GM19467 (cell line): ENCODE results near the gene ADAT2.

Source experiments
- ATAC-seq: cut with Tn5 transposase; IDR thresholded peaks from one replicate; pipeline ENCODE4 v1.9.1; 2021; ENCODE audit warnings: mild to moderate bottlenecking, moderate library complexity; ENCODE audit not compliant: unreplicated experiment

The ADAT2 gene

GRCh38 chr6:143441680-143442545 is 8.6 kb downstream of the ADAT2 start:
- no peak for ATAC-seq

GRCh38 chr6:143441010-143441409 is 9.5 kb downstream of the ADAT2 start:
- ATAC-seq, result no peak

GRCh38 chr6:143432588-143432987 is 17.9 kb downstream of the ADAT2 start:
- no peak for ATAC-seq

GRCh38 chr6:143431226-143431625 is 19.3 kb downstream of the ADAT2 start:
- ATAC-seq, result no peak

- no peak for ATAC-seq
Measured at GRCh38 chr6:143429970-143430369, 20.5 kb downstream of the ADAT2 start.

GRCh38 chr6:143427109-143427817 is 23.2 kb downstream of the ADAT2 start:
- peak; percentile 99 for ATAC-seq

- no peak for ATAC-seq
Measured at GRCh38 chr6:143426026-143426425, 24.5 kb downstream of the ADAT2 start.

GRCh38 chr6:143419526-143419925 is 31.0 kb downstream of the ADAT2 start:
- ATAC-seq, result no peak

- no peak for ATAC-seq
Measured at GRCh38 chr6:143414769-143415168, 35.7 kb downstream of the ADAT2 start.

GRCh38 chr6:143410859-143411270 is 39.6 kb downstream of the ADAT2 start:
- no peak for ATAC-seq

- no peak for ATAC-seq
Measured at GRCh38 chr6:143408787-143409162, 41.7 kb downstream of the ADAT2 start.

- no peak for ATAC-seq
Measured at GRCh38 chr6:143408151-143408786, 42.2 kb downstream of the ADAT2 start.

GRCh38 chr6:143406673-143407072 is 43.8 kb downstream of the ADAT2 start:
- ATAC-seq, result no peak

- no peak for ATAC-seq
Measured at GRCh38 chr6:143405373-143406154, 44.9 kb downstream of the ADAT2 start.

GRCh38 chr6:143402721-143403336 is 47.7 kb downstream of the ADAT2 start:
- no peak for ATAC-seq

GRCh38 chr6:143401636-143402370 is 48.7 kb downstream of the ADAT2 start:
- no peak for ATAC-seq

- no peak for ATAC-seq
Measured at GRCh38 chr6:143401068-143401446, 49.4 kb downstream of the ADAT2 start.

GRCh38 chr6:143400258-143401067 is 50.0 kb downstream of the ADAT2 start:
- no peak for ATAC-seq

GRCh38 chr6:143399775-143400174 is 50.7 kb downstream of the ADAT2 start:
- no peak for ATAC-seq
